ENCODE data around the gene ING2. TPM values are rescaled to one million over a fixed set of nuclear protein-coding genes. Genes with fewer than 3 reads are reported as not detected.

The ING2 gene
- polyA plus RNA-seq, 1 donor (not counting 4 experiments of a cell fraction or from before 2014, with no cell fraction given): 16.1 TPM

GRCh38 chr4:183508697-183509335, 4.0 kb downstream of the ING2 start:
- H3K27ac ChIP-seq (ENCODE audit: control insufficient read depth, insufficient read depth, low read length): no peak overlapping the region
- H3K79me2 ChIP-seq (ENCODE audit: control insufficient read depth, insufficient read depth, low read length): peaks cover 41% of the 10 kb centered on the region
- H4K20me1 ChIP-seq (ENCODE audit: control insufficient read depth, extremely low read depth, insufficient read depth, low read length): no peaks in the 10 kb centered on the region
- no peak for DNase-seq (ENCODE audit: low read depth, low spot score)
- H3K9me1 ChIP-seq (ENCODE audit: control insufficient read depth, extremely low read depth, insufficient read depth, low read length): no peaks in the 10 kb centered on the region
- H3K27me3 ChIP-seq (ENCODE audit: control insufficient read depth, extremely low read depth, insufficient read depth, low read length): no peaks in the 10 kb centered on the region
- no peak for TF ChIP-seq EZH2 (IDR thresholded peaks at IDR 0.05; ENCODE audit: low read length)
- no peak for TF ChIP-seq CTCF (optimal IDR thresholded peaks at IDR 0.05 in 1 of 3, IDR thresholded peaks at IDR 0.05 in 1 of 3, conservative IDR thresholded peaks at IDR 0.05 in 1 of 3; ENCODE audit: extremely low read depth in 1 of 3, insufficient read depth in 2 of 3, low read length in 3 of 3)
- no peak overlapping the region for H3K9ac ChIP-seq (ENCODE audit: control insufficient read depth, extremely low read depth, insufficient read depth, low read length)
- peak; percentile 39 for FAIRE-seq
- H3K4me2 ChIP-seq (ENCODE audit: control insufficient read depth, extremely low read depth, insufficient read depth, low read depth, low read length): peak overlapping the region; percentile 89
- no peaks in the 10 kb centered on the region for H3K9me3 ChIP-seq (ENCODE audit: control insufficient read depth, low read depth, low read length)
- peaks cover 14% of the 10 kb centered on the region for H3K4me1 ChIP-seq (ENCODE audit: control insufficient read depth, extremely low read depth, insufficient read depth, low read length)
- H2AFZ ChIP-seq (ENCODE audit: control insufficient read depth, low read length): no peak overlapping the region
- no peak overlapping the region for H3K4me3 ChIP-seq (ENCODE audit: control insufficient read depth in 2 of 3, extremely low read depth in 1 of 3, insufficient read depth in 2 of 3, low read depth in 1 of 3, low read length in 3 of 3)
- peaks cover 4% of the 10 kb centered on the region in 2 experiments for H3K36me3 ChIP-seq (ENCODE audit: control insufficient read depth in 2 of 2, extremely low read depth in 1 of 2, insufficient read depth in 2 of 2, low read length in 2 of 2)
- dilution Hi-C loops (cut with MboI; ENCODE audit: extremely low pct_ligation_motif_present, low sequenced_read_pairs): no loop called here

- H3K9ac ChIP-seq (ENCODE audit: control insufficient read depth, extremely low read depth, insufficient read depth, low read length): no peak overlapping the region
- H4K20me1 ChIP-seq (ENCODE audit: control insufficient read depth, extremely low read depth, insufficient read depth, low read length): no peaks in the 10 kb centered on the region
- no peaks in the 10 kb centered on the region for H3K4me1 ChIP-seq (ENCODE audit: control insufficient read depth, extremely low read depth, insufficient read depth, low read length)
- DNase-seq (ENCODE audit: low read depth, low spot score): no peak
- H3K9me1 ChIP-seq (ENCODE audit: control insufficient read depth, extremely low read depth, insufficient read depth, low read length): no peaks in the 10 kb centered on the region
- H2AFZ ChIP-seq (ENCODE audit: control insufficient read depth, low read length): no peak overlapping the region
- H3K4me3 ChIP-seq (ENCODE audit: control insufficient read depth in 2 of 3, extremely low read depth in 1 of 3, insufficient read depth in 2 of 3, low read depth in 1 of 3, low read length in 3 of 3): no peak overlapping the region
- FAIRE-seq: no peak
- H3K27me3 ChIP-seq (ENCODE audit: control insufficient read depth, extremely low read depth, insufficient read depth, low read length): no peaks in the 10 kb centered on the region
- dilution Hi-C loops (cut with MboI; ENCODE audit: extremely low pct_ligation_motif_present, low sequenced_read_pairs): no loop called here
- peaks cover 3% of the 10 kb centered on the region for H3K79me2 ChIP-seq (ENCODE audit: control insufficient read depth, insufficient read depth, low read length)
- no peak overlapping the region for H3K27ac ChIP-seq (ENCODE audit: control insufficient read depth, insufficient read depth, low read length)
- peaks cover 4 to 8% of the 10 kb centered on the region in 2 experiments for H3K36me3 ChIP-seq (ENCODE audit: control insufficient read depth in 2 of 2, extremely low read depth in 1 of 2, insufficient read depth in 2 of 2, low read length in 2 of 2)
- TF ChIP-seq CTCF (optimal IDR thresholded peaks at IDR 0.05 in 1 of 3, IDR thresholded peaks at IDR 0.05 in 1 of 3, conservative IDR thresholded peaks at IDR 0.05 in 1 of 3; ENCODE audit: extremely low read depth in 1 of 3, insufficient read depth in 2 of 3, low read length in 3 of 3) (no peak), EZH2 (IDR thresholded peaks at IDR 0.05; ENCODE audit: low read length) (no peak)
- no peak overlapping the region for H3K4me2 ChIP-seq (ENCODE audit: control insufficient read depth, extremely low read depth, insufficient read depth, low read depth, low read length)
- H3K9me3 ChIP-seq (ENCODE audit: control insufficient read depth, low read depth, low read length): no peaks in the 10 kb centered on the region
These were observed 10.6 kb downstream of the ING2 start for GRCh38 chr4:183515411-183515810.

All from keratinocyte (primary cell).